Effector memory CD8-positive, alpha-beta T cell (primary cell): Measurements from ENCODE around the gene TNKS1BP1.

ENCODE experiments used
- ATAC-seq: fragments of 150-1000 bp; cut with Tn5 transposase; replicated peaks from 2 replicates; pipeline ENCODE4 v1.10.0; 2021; ENCODE audit warnings: mild to moderate bottlenecking, moderate library complexity
- DNase-seq, 3 experiments: peaks; one replicate each; pipeline ENCODE4 v3.0.0; 2021
- H3K27ac Mint-ChIP-seq, 2 donors: one replicate each; pipeline ENCODE4 v1.8.0; 2022; ENCODE audit warnings: mild to moderate bottlenecking in 2 of 2, mixed read lengths in 2 of 2, moderate library complexity in 2 of 2
- H3K27me3 Mint-ChIP-seq, 2 donors: one replicate each; pipeline ENCODE4 v1.8.0; 2022; ENCODE audit warnings: mixed read lengths in 2 of 2
- H3K36me3 Mint-ChIP-seq: one replicate; pipeline ENCODE4 v1.8.0; 2022; ENCODE audit warnings: mild to moderate bottlenecking, moderate library complexity, mixed read lengths; ENCODE audit not compliant: insufficient read depth
- H3K4me1 Mint-ChIP-seq, 2 donors: one replicate each; pipeline ENCODE4 v1.8.0; 2022; ENCODE audit warnings: low read depth in 2 of 2, mixed read lengths in 2 of 2
- H3K4me3 Mint-ChIP-seq, 2 donors: one replicate each; pipeline ENCODE4 v1.8.0; 2022; ENCODE audit warnings: mild to moderate bottlenecking in 2 of 2, mixed read lengths in 2 of 2, moderate library complexity in 2 of 2
- H3K9me3 Mint-ChIP-seq, 2 donors: one replicate each; pipeline ENCODE4 v1.8.0; 2022; ENCODE audit warnings: mixed read lengths in 2 of 2

The TNKS1BP1 gene

GRCh38 chr11:57310091-57310490, 14.7 kb downstream of the TNKS1BP1 start:
- H3K4me1 Mint-ChIP-seq = peaks cover 4 to 13% of the 10 kb centered on the region in 2 donors
- H3K9me3 Mint-ChIP-seq = no peaks in the 10 kb centered on the region
- H3K27ac Mint-ChIP-seq = peak overlapping the region in 1 of 2 donors; percentile 15
- H3K27me3 Mint-ChIP-seq = no peaks in the 10 kb centered on the region
- ATAC-seq (no peak), DNase-seq (no peak)
- H3K36me3 Mint-ChIP-seq = peaks cover 3% of the 10 kb centered on the region
- no peak overlapping the region for H3K4me3 Mint-ChIP-seq

DNA sequence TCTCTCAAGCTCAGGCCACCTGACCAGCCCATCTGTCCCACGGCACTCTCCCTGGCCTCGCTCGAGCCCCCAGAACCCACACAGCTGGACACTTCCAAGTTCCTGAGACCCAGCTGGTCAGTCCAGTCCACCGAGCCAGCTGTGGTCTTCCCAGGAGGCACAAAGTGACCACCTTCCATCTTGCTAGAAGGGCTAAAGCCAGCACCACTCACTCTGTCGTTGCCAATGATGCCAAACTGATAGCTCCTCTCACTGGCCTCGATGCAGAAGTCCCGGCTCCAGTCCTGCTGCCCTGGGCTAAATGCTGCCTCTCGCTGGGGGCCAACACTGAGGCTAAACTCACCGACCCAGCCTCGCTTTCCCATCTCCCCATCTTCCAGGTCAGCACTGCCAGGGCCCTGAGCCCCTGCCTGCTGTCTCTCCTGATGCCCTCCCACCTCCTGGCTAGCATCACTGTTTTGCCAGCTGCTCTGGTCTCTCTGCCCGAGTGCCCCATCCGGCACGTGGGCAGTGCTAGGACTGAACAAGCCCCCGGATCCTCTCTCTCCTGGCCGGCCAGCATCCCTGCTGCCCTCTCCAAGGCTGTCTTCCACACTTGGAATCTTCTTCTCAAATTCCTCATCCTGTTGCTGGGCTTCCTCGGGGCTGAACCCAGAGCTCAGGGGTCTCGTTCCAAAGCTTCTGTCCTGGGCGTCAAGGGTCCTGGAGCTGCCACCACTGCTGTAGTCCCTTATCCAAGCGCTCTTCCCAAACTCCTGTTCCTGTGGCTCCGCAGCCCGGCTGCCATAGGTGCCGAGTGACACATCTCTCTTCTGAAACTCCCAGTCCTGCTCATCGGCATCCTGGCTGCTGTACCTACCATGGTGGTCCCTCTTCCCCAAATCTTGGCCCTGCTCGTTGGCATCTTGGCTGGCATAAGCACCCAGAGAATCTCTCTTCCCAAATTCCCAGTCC, 15.4 kb downstream of the TNKS1BP1 start:
- Mint-ChIP-seq H3K9me3 (no peaks in the 10 kb centered on the region), H3K27me3 (no peaks in the 10 kb centered on the region), H3K36me3 (peaks cover 3% of the 10 kb centered on the region), H3K4me3 (no peak overlapping the region), H3K4me1 (peaks cover 4 to 13% of the 10 kb centered on the region in 2 donors), H3K27ac (peak overlapping the region in 1 of 2 donors; percentile 30)
- DNase-seq (no peak), ATAC-seq (no peak)

DNA sequence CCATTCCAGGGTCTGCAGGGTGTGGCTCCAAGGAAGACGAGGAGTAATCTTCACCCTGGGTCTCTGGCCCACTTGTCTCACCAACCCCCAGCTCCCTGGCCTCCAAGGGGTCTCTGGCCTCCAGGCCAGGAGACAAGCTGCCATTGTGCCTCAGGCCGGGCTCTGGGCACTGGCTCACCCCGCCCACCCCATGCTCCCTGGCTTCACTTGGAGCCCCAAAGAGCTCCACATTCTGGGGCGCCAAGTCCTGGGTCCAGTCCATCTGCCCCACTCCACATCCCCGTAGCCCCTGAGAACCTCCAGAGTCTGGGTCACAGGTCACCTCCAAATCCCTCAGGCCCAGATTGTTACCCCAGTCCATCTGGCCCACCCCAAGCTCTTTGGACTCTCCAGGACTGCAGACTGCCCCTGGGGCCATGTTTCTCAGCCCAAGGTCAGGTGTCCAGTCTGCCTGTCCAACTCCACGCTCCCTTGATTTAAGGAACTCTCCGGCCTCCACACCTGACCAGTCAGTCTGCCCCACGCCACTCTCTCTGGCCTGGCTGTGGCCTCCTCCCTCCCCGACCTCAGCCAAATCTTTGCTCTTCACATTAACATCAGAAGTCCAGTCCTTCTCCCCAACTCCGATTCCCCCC, 16.2 kb downstream of the TNKS1BP1 start:
- Mint-ChIP-seq H3K9me3 (no peaks in the 10 kb centered on the region), H3K4me1 (peaks cover 4 to 15% of the 10 kb centered on the region in 2 donors), H3K4me3 (no peak overlapping the region), H3K36me3 (peaks cover 8% of the 10 kb centered on the region), H3K27ac (peak overlapping the region in 1 of 2 donors; percentile 30), H3K27me3 (no peaks in the 10 kb centered on the region)
- DNase-seq (no peak), ATAC-seq (no peak)

DNA sequence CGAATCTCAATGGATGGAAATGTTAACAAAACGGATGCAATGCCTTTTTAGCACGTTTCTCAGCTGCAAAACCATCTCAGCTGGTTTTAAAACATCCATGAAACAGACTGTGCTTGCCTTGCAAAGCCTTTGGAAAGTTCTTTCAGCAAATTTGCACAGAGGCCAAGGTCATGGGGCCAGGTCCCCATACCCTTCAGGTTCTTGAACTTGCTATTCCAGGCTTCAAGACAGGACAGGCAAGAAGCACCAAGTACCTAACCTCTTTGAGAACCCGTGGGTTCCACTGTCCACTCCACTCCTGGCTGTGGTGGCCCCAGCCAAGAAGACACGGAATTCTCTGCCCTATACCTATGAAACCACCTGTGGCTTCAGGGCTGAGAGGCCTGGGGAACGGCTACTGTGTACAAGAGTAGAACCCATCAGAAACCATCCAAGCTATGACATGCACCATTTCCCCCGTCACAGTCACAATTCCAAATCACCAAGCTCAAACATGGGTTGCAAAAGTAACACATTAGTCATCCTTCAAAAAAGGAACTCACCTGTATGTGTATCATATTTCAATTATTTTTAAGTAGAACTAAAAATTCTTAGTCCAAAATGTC, 17.0 kb downstream of the TNKS1BP1 start:
- no peaks in the 10 kb centered on the region for H3K27me3 Mint-ChIP-seq
- peaks cover 8% of the 10 kb centered on the region for H3K36me3 Mint-ChIP-seq
- H3K4me3 Mint-ChIP-seq = no peak overlapping the region
- ATAC-seq = no peak
- DNase-seq = no peak
- no peaks in the 10 kb centered on the region for H3K9me3 Mint-ChIP-seq
- peaks cover 4 to 15% of the 10 kb centered on the region in 2 donors for H3K4me1 Mint-ChIP-seq
- no peak overlapping the region for H3K27ac Mint-ChIP-seq

DNA sequence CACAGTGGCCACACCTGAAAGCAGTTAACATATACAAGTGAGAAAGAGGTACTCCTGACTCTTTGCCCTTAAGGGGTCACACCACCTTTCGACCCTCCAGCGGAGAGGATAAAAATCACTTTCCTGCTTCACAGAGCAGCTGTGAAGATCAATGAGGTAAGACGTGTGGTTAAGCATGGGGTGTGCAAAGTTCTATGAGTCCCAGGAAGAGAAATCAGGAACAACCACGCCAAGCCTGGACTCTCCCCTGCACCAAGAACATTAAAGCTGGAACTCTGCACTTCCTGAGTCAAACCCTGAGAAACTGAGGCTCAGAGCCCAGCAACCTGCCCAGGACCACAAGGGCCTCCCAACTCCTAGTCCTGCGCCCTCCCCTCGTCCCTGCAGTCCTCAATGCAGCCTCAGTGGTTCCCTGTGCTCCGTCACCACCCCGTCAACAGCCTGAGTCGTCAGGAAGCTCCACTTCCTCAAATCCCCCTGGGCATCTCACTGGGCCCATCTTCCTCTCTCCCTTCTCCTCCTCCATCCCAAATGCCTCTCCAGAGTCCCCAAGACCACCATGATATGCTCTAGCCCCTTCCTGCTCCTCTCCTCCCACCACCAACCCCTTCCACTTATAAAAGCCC, 17.7 kb downstream of the TNKS1BP1 start:
- Mint-ChIP-seq H3K4me3 (no peak overlapping the region), H3K4me1 (peaks cover under 1 to 14% of the 10 kb centered on the region in 2 donors), H3K27me3 (no peaks in the 10 kb centered on the region), H3K36me3 (peaks cover 8% of the 10 kb centered on the region), H3K27ac (no peak overlapping the region), H3K9me3 (no peaks in the 10 kb centered on the region)
- DNase-seq (no peak), ATAC-seq (no peak)

DNA sequence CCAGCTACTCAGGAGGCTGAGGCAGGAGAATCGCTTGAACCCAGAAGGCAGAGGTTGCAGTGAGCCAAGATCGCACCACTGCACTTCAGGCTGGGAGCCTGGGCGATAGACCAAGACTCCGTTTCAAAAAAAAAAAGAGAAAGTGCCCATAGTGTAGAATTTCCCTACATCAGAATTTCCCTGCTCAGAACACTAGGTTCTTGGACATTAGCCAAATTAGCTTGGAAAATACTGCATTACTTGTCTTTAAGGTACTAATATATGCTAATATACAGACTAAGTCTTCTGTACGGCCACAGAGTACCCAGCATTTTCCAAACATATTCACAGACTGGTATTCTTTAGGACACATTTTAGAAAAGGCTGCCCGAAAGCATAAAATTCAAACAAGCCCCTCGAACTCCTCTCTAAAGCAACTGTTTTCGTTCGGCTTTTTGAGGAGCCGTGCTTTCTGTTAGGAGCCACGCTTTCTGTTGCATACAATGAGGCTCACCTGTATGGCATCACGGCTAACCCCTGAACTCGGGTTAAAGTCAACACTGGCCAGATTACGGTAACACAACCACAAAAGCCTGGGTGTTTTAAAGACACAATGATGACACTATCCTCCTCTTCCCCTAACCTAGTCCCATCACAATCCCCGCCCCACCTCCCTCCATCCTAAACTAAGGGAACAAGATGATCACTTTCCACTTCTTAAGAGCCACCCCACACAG, 18.4 kb downstream of the TNKS1BP1 start:
- no peak for DNase-seq
- H3K9me3 Mint-ChIP-seq = no peaks in the 10 kb centered on the region
- H3K4me3 Mint-ChIP-seq = no peak overlapping the region
- H3K36me3 Mint-ChIP-seq = peaks cover 8% of the 10 kb centered on the region
- no peak for ATAC-seq
- H3K27me3 Mint-ChIP-seq = no peaks in the 10 kb centered on the region
- H3K4me1 Mint-ChIP-seq = peaks cover 0 to 12% of the 10 kb centered on the region in 2 donors
- no peak overlapping the region for H3K27ac Mint-ChIP-seq

DNA sequence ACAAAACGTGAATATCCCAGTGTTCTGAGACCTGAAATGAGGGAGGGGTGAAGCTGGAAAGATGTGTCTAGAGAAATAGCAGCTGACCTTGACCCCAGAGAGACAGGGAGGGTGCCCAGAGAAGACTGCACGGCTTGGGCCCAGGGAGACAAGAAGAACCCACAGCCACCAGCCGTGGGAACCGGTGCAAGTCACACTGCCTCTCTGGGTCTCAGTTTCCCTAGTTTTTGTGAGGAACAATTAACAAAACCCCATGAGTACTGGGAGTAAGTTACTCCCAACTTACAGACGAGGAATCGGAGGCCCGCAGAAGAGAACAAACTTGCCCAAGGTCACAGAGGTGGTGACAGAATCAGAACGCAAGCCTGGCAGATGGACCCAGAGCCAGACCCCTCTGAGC, 19.2 kb downstream of the TNKS1BP1 start:
- DNase-seq = no peak
- Mint-ChIP-seq H3K9me3 (no peaks in the 10 kb centered on the region), H3K27me3 (no peaks in the 10 kb centered on the region), H3K36me3 (peaks cover 8% of the 10 kb centered on the region), H3K27ac (peak overlapping the region in 1 of 2 donors; percentile 20), H3K4me3 (no peak overlapping the region), H3K4me1 (peaks cover 0 to 6% of the 10 kb centered on the region in 2 donors)
- no peak for ATAC-seq

GRCh38 chr11:57303990-57304579, 20.7 kb downstream of the TNKS1BP1 start:
- Mint-ChIP-seq H3K27ac (no peak overlapping the region), H3K4me3 (no peak overlapping the region), H3K4me1 (peaks cover 0 to 6% of the 10 kb centered on the region in 2 donors), H3K9me3 (peaks cover 0 to 7% of the 10 kb centered on the region in 2 donors), H3K36me3 (peaks cover 8% of the 10 kb centered on the region), H3K27me3 (no peaks in the 10 kb centered on the region)
- no peak for ATAC-seq
- no peak for DNase-seq

GRCh38 chr11:57303280-57303989, 21.3 kb downstream of the TNKS1BP1 start:
- Mint-ChIP-seq H3K4me3 (no peak overlapping the region), H3K36me3 (peaks cover 8% of the 10 kb centered on the region), H3K4me1 (peaks cover 0 to 6% of the 10 kb centered on the region in 2 donors), H3K27ac (no peak overlapping the region), H3K9me3 (peaks cover 0 to 7% of the 10 kb centered on the region in 2 donors), H3K27me3 (no peaks in the 10 kb centered on the region)
- DNase-seq (no peak), ATAC-seq (no peak)

DNA sequence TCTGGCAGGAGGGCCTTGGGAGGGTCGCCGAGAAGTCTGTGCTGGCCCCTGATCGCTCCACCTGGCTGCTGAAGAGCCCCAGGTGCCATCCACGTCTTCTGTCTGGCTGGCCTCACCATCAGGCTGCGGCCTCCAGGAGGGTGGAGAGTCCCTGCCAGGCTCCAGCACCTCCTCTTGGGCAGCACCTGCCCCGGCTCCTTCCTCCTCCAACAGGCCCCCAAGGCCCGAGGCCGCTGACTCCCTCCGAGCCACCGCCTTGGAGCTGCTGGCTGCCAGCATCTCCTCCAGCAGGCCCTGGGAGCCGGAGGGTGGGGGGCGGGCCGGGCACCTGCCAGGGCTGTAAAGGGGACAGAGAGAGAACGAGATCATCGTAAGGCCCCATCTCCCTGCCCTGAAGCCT, 22.3 kb downstream of the TNKS1BP1 start:
- peaks cover 8% of the 10 kb centered on the region for H3K36me3 Mint-ChIP-seq
- H3K27ac Mint-ChIP-seq = no peak overlapping the region
- peaks cover 0 to 7% of the 10 kb centered on the region in 2 donors for H3K9me3 Mint-ChIP-seq

DNA sequence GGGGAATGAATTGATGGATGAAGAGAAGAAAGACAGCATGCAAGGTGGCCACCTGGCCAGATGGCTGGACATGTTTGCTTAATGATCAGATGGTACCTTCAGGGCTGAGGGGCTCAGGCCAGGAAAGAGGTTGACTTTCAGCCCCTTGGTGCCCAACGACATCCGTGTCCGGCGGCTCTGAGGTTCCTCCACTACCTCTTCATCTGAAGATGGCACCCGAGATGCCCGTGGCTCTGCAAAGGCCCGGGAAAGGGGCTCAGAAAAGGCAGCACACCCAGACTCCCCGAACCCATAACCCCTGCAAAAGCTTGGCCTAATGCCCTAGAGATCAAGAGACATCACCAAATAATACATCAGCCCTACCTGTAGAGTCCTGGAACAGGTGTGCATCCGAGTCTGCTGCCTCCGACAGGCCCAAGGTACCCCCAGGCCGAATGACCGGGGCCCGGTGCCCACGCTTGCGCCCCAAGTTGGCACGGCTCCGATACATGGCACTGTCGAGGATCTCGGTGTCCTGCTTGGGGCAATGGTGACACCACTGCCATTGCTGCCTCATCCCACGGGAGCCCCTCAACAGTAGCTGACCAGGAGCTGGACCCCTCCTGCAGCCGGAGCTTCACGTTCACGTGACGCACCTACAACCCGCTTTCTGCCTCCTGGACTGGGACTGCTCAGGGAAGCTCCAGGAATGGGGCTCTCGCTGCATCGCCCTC, 22.9 kb downstream of the TNKS1BP1 start:
- Mint-ChIP-seq H3K36me3 (peaks cover 5% of the 10 kb centered on the region), H3K4me1 (peaks cover 0 to 2% of the 10 kb centered on the region in 2 donors), H3K9me3 (peaks cover 0 to 7% of the 10 kb centered on the region in 2 donors), H3K27ac (no peak overlapping the region), H3K27me3 (no peaks in the 10 kb centered on the region), H3K4me3 (no peak overlapping the region)
- DNase-seq (no peak), ATAC-seq (no peak)

More for the DNA sequence above, 22.3 kb downstream of the TNKS1BP1 start:
- Mint-ChIP-seq H3K4me1 (peaks cover 0 to 6% of the 10 kb centered on the region in 2 donors), H3K27me3 (no peaks in the 10 kb centered on the region), H3K4me3 (no peak overlapping the region)
- ATAC-seq = no peak
- DNase-seq = no peak
